HG03159 (cell line): Measurements from ENCODE around the gene TMC1.
"Not testable (repeated sequence)": the region's sequence is repeated elsewhere in the genome, so short reads cannot be mapped to it uniquely, and the experiment has no call there.

ENCODE experiments used
- ATAC-seq: cut with Tn5 transposase; IDR thresholded peaks from one replicate; pipeline ENCODE4 v1.9.1; 2021; ENCODE audit warnings: mild to moderate bottlenecking, moderate library complexity; ENCODE audit not compliant: unreplicated experiment

TMC1 gene

GRCh38 chr9:72749276-72749675, 227.9 kb downstream of the TMC1 start:
- no peak for ATAC-seq

DNA sequence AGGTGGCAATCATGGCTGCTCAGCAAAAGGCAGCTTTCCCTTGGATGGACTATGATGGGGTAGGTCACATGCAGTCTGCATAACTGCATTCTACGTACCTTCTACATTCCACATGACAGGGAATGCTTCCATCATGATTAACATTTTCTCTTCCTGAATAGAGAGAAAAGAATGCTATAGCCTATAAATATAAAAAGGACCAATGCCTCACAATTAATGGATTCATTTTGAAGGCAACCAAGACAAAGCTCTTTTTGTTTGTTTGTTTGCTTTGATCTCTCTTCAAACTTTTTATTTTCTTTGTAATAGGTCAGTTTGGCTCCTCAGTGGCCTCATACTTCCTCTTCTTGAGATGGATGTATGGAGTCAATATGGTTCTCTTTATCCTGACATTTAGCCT, 230.1 kb downstream of the TMC1 start:
- no peak for ATAC-seq

DNA sequence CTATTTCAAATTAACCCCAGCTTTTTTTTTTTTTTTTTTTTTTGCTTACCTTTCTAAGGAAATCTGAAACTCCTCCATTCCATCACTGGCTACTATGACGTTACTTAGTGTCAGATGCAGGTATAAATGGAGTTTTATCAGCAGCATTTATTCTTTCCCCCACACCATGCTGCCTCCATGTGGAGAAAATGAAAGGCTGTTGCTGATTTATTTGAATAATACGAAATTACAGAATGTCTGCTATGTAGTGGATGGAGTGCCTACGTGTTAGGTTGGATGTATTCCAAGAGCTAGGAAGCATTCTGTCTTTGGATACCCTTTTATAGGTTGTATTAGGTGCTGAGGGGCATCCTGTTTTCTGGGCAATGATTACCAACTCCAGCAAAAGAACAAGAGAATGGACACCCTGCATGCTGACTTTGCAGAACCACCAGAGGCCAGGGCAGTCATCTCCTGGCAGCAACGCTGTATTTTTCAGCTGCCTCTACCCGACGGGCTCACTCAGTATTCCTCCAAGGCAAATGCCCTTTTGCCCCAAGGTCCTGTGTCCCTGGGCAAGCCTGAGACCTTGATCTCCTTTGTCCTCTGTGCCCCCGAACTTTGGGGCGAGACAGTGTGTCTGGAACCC, 232.0 kb downstream of the TMC1 start:
- ATAC-seq = no peak

DNA sequence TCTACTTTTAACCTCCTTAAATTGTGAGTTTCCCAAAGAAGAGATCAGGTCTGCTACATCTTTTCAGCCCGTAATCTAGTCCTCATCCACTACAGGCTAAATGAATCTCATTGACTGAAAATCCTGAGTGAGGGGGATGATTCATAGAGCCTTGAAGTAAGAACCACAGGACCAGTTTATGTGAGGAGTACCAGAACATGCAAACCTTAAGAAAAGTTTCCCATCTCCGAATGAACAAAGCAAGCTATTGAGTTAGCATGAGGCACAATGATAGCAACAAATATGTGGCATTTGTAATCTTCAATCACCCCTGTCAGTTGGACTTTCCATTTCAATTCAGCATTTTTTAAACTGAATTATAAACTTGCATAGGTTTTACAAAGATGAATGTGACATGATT, 234.4 kb downstream of the TMC1 start:
- ATAC-seq = no peak

- ATAC-seq = no peak
Observed at GRCh38 chr9:72758944-72759343, 237.5 kb downstream of the TMC1 start.

- no peak for ATAC-seq
Observed at GRCh38 chr9:72763022-72763421, 241.6 kb downstream of the TMC1 start.

- no peak for ATAC-seq
Observed at GRCh38 chr9:72769546-72769945, 248.1 kb downstream of the TMC1 start.

DNA sequence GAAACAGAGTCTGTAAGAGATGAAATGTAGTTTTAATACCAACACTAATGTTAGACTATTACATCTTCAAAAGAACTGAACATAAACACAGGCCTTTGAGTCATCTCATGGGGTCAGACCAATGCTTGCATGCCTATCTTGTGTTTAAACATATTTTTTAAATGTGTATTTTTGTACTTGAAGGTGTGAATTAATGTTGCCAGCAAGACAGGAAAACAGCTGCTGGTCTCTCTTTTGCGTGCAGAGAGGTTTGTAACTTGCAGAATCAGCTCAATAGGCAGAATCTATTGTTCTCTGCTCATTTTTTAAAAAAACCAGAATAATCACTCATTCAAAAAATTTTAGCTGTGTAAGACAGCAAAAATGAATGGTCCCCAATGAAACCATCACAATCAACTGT, 251.3 kb downstream of the TMC1 start:
- ATAC-seq = no peak

DNA sequence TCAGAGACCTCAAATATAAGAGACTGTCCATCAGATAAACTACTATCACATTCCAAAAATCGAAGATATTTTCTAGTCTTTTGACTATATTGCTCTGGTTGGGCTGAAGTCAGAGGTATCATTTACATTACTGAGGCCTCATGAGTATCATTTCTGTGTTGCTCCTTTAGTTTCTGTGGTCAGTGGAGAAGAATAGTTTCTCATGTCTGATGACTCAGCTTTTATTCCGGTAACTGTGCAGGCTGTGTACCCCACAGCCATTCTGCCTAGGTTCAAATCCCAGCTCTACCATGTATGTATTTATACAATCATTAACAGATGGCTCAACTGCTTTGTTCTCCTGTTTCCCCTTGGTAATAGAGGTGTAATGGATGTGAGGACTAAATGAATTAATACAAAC, 252.2 kb downstream of the TMC1 start:
- peak; percentile 58 for ATAC-seq

- ATAC-seq = no peak
Observed at GRCh38 chr9:72775570-72775969, 254.2 kb downstream of the TMC1 start.

- no peak for ATAC-seq
Observed at GRCh38 chr9:72779614-72780013, 258.2 kb downstream of the TMC1 start.

DNA sequence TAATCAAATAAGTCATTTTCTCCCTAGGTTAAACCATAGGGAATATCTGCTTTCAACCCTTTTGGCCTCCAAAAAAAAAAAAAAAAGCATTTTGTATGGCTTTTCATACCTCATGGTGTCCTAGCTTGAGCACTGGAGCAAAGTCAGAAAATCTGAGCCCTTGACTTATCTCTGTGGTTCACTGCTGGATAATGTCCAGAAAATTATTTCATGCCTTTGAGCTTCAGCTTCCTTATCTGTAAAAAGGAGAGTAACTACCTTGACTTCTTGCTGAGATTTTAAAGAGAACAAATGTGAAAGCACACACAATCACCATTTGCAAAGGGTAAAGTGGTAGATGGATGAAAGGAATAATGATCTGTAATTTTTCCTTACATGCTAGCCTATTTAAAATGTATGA, 265.5 kb downstream of the TMC1 start:
- no peak for ATAC-seq

GRCh38 chr9:72788966-72789735, 267.7 kb downstream of the TMC1 start:
- ATAC-seq = no peak

GRCh38 chr9:72789885-72790284, 268.5 kb downstream of the TMC1 start:
- no peak for ATAC-seq

DNA sequence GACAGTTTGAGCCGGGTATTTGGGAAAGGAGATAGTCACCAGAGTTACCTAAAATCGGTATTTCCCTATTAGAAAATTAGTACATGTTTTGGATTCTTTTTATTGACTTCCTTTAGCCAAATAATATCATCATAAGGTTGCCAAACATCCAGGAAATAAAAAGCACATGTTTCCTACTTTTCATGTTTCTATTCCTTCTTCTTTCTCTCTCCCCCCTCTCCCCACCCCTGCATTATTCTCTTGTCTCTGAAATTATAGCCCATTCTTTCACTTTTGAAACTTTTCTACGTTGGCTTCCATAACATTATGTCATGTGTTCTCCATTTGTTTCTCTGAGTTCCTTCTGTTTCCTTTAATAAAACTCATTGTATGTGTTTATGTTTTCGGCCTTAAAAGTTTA, 269.6 kb downstream of the TMC1 start:
- no peak for ATAC-seq

DNA sequence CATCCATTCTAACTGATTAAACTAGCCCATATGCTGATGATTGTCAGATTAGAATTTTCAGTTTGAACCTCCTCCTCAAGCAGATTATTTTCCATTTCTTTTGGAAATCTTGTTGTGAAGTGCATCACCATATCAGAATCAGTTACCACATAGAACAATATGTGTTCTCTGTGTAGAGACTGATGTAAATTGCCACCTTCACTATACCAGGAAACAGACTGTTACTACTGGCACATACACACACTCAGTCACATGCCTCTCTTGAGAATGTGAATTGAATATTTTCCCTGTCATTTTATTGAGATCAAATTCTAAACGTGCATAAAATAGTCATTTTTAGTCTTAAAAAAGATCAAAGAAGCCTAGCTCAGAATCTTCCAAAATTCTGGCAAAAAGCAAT, 270.0 kb downstream of the TMC1 start:
- no peak for ATAC-seq

DNA sequence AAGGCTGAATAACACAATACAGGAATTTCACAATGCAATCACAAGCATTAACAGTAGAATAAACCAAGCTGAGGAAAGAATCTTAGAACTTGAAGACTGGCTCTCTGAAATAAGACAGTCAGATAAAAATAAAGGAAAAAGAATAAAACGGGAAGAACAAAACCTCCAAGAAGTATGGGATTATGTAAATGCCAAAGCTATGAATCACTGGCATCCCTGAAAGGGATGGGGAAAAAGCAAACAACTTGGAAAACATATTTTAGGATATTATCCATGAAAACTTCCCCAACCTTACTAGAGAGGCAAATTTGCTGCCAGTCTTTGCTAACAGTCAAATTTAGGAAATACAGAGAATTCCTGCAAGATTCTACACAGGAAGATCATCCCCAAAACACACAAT, 273.5 kb downstream of the TMC1 start:
- ATAC-seq = no peak

- no peak for ATAC-seq
Observed at GRCh38 chr9:72800328-72800994, 279.1 kb downstream of the TMC1 start.

- no peak for ATAC-seq
Observed at GRCh38 chr9:72805238-72805637, 283.8 kb downstream of the TMC1 start.

DNA sequence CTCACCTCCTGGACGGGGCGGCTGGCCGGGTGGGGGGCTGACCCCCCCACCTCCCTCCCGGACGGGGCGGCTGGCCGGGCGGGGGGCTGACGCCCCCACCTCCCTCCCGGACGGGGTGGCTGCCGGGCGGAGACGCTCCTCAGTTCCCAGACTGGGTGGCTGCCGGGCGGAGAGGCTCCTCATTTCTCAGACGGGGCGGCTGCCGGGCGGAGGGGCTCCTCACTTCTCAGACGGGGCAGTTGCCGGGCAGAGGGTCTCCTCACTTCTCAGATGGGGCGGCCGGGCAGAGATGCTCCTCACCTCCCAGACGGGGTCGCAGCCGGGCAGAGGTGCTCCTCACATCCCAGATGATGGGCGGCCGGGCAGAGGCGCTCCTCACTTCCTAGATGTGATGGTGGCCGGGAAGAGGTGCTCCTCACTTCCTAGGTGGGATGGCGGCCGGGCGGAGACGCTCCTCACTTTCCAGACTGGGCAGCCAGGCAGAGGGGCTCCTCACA, 285.0 kb downstream of the TMC1 start:
- not testable (repeated sequence) for ATAC-seq

DNA sequence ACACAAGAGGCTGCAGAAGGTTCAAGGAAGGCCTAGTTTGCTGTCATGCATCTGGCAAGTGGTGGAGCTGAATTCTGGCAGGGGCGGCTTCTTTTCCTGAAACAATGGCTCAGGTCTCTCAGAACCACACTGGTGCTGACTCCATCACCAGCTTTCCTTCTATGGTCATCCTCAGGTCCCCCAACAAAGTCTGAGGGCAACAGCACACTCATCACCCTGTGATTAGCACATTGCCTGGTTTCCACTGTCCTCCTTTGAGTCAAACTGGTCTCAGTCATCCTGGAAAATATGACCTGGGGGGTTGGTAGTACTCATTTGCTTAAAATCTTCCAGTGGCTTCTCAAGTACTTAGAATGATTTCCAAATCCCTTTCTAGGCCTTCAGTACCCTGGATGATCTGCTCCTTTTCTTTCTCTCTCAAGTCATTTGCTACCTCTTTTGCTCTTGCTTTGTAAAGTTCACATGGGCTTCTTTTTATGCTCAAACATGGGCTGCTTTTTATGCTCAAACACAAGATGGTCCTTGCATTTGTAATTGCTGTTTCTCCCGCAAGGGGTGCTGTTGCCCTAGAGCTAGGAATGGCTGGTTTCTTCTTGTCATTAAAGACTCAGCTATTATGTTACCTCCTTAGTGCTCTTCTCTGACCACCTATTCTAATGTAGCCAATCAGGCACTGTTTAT, 286.5 kb downstream of the TMC1 start:
- no peak for ATAC-seq

DNA sequence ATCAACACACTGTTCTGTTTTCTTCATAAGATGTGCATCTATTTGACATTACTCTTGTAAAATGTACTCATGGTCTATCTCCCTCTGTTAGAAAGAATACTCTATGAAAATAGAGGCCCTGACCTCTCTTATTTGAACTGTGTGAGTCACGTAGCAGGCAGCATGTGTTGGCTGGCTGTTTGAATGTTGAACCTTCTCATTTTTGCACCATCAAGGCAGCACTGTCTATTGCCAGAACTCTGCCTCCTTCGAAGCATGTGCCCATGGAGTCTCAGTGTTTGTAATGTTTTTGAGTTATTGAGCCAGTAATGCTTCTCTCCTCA, 287.0 kb downstream of the TMC1 start:
- no peak for ATAC-seq
